K562 (cell line): Measurements from ENCODE around the gene PLA2G15. TPM values are rescaled to one million over a fixed set of nuclear protein-coding genes. Genes with fewer than 3 reads are reported as not detected.

Source experiments
- ATAC-seq: fragments of 200-7000 bp; cut with Tn5 transposase; 3 replicates; pipeline ENCODE4 v1.9.1; 2020; ENCODE audit warnings: moderate library complexity
- BruUV-seq: library from RNA; stranded (reverse); fragments of 400-500 nt; replicated peaks from 2 replicates; lab custom pipeline; 2021; lab: Mats Ljungman, UMichigan
- CTCF ChIA-PET: fragments of 300-600 bp; formaldehyde crosslinking; extraction: SDS; loops from one replicate; lab custom pipeline; 2021; ENCODE audit warnings: low intra/inter-chr PET ratio; lab: Yijun Ruan, JAX
- POLR2A ChIA-PET: fragments of 300-600, 350-650 bp; sonication (Branson Sonifier 250); formaldehyde crosslinking; extraction: SDS; loops from one replicate; lab custom pipeline; 2021; ENCODE audit warnings: antibody characterized with exemption, inconsistent platforms; lab: Yijun Ruan, JAX
- DNase-seq, 4 experiments: peaks; one replicate each; pipeline versions ENCODE4 v3.0.0 to v3.0.0-alpha.2; 2011 to 2018; ENCODE audit warnings: low spot score in 3 of 4, mixed read lengths in 3 of 4; ENCODE audit errors: extremely low read depth in 1 of 4
- FAIRE-seq: peaks from 2 replicates; lab custom pipeline; 2011; peaks lifted over from hg19 to GRCh38; lab: Jason Lieb, UNC
- H2AFZ ChIP-seq: 2 replicates; pipeline ENCODE4 v1.6.0; 2011; ENCODE audit warnings: low read depth, low read length, control low read depth, inconsistent platforms
- H3K27ac ChIP-seq: fragments of 200-600 bp; 3 replicates; pipeline ENCODE4 v1.8.0; 2011; ENCODE audit warnings: low read depth, mild to moderate bottlenecking, control low read depth, inconsistent platforms, low read length, moderate library complexity, mixed read lengths; ENCODE audit errors: extremely low read depth
- H3K27me3 ChIP-seq, 2 experiments: fragments of 300-600 bp in 1 of 2; 2 replicates in 1 of 2; 3 replicates in 1 of 2; pipeline versions ENCODE4 v1.6.0 to v1.8.0; 2011; ENCODE audit warnings: inconsistent platforms in 2 of 2, low read length in 2 of 2, mild to moderate bottlenecking in 1 of 2, mixed read lengths in 1 of 2, moderate library complexity in 1 of 2; ENCODE audit not compliant: control insufficient read depth in 2 of 2, insufficient read depth in 2 of 2
- H3K36me3 ChIP-seq: fragments of 300-600 bp; 3 replicates; pipeline ENCODE4 v1.8.0; 2011; ENCODE audit warnings: mild to moderate bottlenecking, low read length, inconsistent platforms; ENCODE audit not compliant: control insufficient read depth, insufficient read depth
- H3K4me1 ChIP-seq, 2 experiments: fragments of 200-600 bp in 1 of 2; replicated peaks in 1 of 2; 2 replicates in 1 of 2; 3 replicates in 1 of 2; pipeline versions ENCODE4 v1.5.1 to v1.8.0; 2011; ENCODE audit warnings: inconsistent platforms in 2 of 2, low read length in 2 of 2, mild to moderate bottlenecking in 1 of 2, mixed read lengths in 1 of 2, moderate library complexity in 1 of 2; ENCODE audit not compliant: control insufficient read depth in 2 of 2, insufficient read depth in 2 of 2
- H3K4me2 ChIP-seq: 2 replicates; pipeline ENCODE4 v1.6.1; 2011; ENCODE audit warnings: low read length, control low read depth, inconsistent platforms, mixed read lengths; ENCODE audit not compliant: insufficient read depth
- H3K4me3 ChIP-seq: fragments of 200-600 bp; sonication (generic), shearing (Covaris generic); 2 replicates; pipeline ENCODE4 v1.5.1; 2016; ENCODE audit warnings: control low read depth, inconsistent platforms
- H3K79me2 ChIP-seq: fragments of 200-600 bp; 3 replicates; pipeline ENCODE4 v1.8.0; 2011; ENCODE audit warnings: low read length, inconsistent platforms; ENCODE audit not compliant: control insufficient read depth, insufficient read depth
- H3K9ac ChIP-seq, 2 experiments: 2 replicates each; pipeline versions ENCODE4 v1.6.0 to v1.6.1; 2011; ENCODE audit warnings: low read depth in 2 of 2, low read length in 2 of 2, control low read depth in 1 of 2, inconsistent platforms in 1 of 2, mild to moderate bottlenecking in 1 of 2, mixed read lengths in 1 of 2; ENCODE audit not compliant: insufficient read depth in 1 of 2
- H3K9me1 ChIP-seq: one replicate; pipeline ENCODE4 v1.6.0; 2011; ENCODE audit warnings: inconsistent platforms, mild to moderate bottlenecking, low read length, moderate library complexity; ENCODE audit not compliant: control insufficient read depth, insufficient read depth
- H3K9me3 ChIP-seq: replicated peaks from 2 replicates; pipeline ENCODE4 v1.5.1; 2011; ENCODE audit warnings: low read depth, low read length, inconsistent platforms; ENCODE audit not compliant: control insufficient read depth, insufficient read depth
- H4K20me1 ChIP-seq: replicated peaks from 2 replicates; pipeline ENCODE4 v1.6.1; 2011; ENCODE audit warnings: low read length, inconsistent platforms, mixed read lengths; ENCODE audit not compliant: control insufficient read depth, insufficient read depth
- NFIC ChIP-seq: fragments of 450-650 bp; IDR thresholded peaks from 2 replicates; pipeline ENCODE4 v1.6.1; 2017; ENCODE audit warnings: mild to moderate bottlenecking, inconsistent platforms
- POLR2A ChIP-seq: fragments of 450-650 bp; conservative IDR thresholded peaks from 2 replicates; pipeline ENCODE4 v1.6.1; 2016
- POLR2AphosphoS5 ChIP-seq: IDR thresholded peaks from 2 replicates; pipeline ENCODE4 v1.6.1; 2011; ENCODE audit warnings: mild to moderate bottlenecking, low read depth, low read length, moderate library complexity; ENCODE audit not compliant: control insufficient read depth, insufficient read depth
- RB1 ChIP-seq: fragments of 450-650 bp; IDR thresholded peaks from 2 replicates; pipeline ENCODE4 v1.6.1; 2017; ENCODE audit warnings: low read depth, mild to moderate bottlenecking
- WGBS: fragments of 100-300 bp; shearing (Covaris generic); methylation state at CpG from one replicate; pipeline ENCODE4 v1.1.6; 2016; ENCODE audit warnings: low coverage, mixed read lengths; ENCODE audit not compliant: insufficient coverage; ENCODE audit errors: missing lambda C conversion rate; 5-methylcytosine and 5-hydroxymethylcytosine counted together
- in situ Hi-C: fragments of 300-500 bp; cut with MboI; formaldehyde crosslinking; loops from 4 replicates; pipeline ENCODE4 v1.15.0; 2018; ENCODE audit warnings: inconsistent platforms, mixed read lengths
- intact Hi-C: fragments of 100-400 bp; cut with micrococcal nuclease; formaldehyde crosslinking; loops from 2 replicates; pipeline ENCODE4 v1.14.2; 2022
- polyA plus RNA-seq, 8 experiments: library from polyadenylated mRNA; depleted of rRNA in 4 of 8; stranded (reverse) in 5 of 8; unstranded in 3 of 8; fragments of >200 nt; fragmentation: Nextera tagmentation in 2 of 8; fragmentation: Illumina TruSeq in 1 of 8; extraction: Ambion mirVana in 2 of 8; extraction: Trizol in 1 of 8; gene quantifications; 2 replicates each; pipeline versions ENCODE4 v1.2.1 to v1.2.3, GENCODE V29; 2011 to 2014; ENCODE audit warnings: inconsistent platforms in 1 of 8, missing spikeins in 1 of 8
- total RNA-seq, 7 experiments: library from RNA; depleted of rRNA in 6 of 7; stranded (reverse); fragments of >200 nt in 6 of 7; fragmentation: Illumina TruSeq in 2 of 7; extraction: Trizol in 2 of 7; gene quantifications; 2 replicates each; pipeline versions ENCODE4 v1.2.1 to v1.2.3, GENCODE V29; 2011 to 2021; ENCODE audit warnings: low replicate concordance in 1 of 7

The PLA2G15 gene
- total and polyA plus RNA-seq, 9 of the 15 experiments (the other 6 are each of a cell fraction or from before 2014, with no cell fraction given), result 0.42 to 8.6 (median 4.8) TPM

DNA sequence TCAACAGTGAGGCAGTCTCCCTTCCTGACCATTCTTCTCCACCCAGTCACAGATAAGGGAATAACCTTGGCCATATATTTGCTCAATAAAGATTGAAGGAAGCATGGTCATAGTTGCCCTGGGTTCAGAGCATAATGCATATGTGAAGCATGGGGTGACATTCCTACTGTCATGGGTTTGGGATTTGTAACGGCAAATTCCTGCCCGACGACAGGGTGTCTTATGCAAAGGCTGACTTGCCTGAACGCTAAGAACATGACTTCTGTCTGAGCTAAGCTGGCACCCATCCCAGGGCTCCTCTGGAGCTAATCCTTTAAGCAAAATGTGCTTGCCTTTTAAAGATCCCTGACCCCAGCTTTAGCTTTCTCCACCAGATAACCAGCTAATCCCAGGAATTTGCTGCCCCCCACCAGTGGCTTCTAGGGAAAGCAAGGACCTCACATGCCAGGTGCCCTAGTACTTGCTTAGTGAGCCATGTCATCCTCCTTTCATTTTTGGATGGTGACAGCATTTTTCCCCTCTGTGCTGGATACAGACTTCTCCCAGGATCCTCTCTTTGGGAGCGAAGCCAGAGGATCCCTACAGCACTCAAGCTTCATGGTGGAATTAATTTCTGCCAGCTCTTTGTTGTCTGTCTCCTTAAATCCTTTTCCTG is 53.9 kb downstream of the PLA2G15 start:
- intact Hi-C loops (no loop called here), in situ Hi-C loops (no loop called here)
- FAIRE-seq (no peak), DNase-seq (no peak), ATAC-seq (no peak)
- TF ChIP-seq NFIC (peak; percentile 32), RB1 (no peak), POLR2A (peak; percentile 39; the same call in 1 of the 2 replicates), POLR2AphosphoS5 (0 out of 2 replicates have a peak, but pooled peaks have one; percentile 35)
- Histone ChIP-seq H3K9me3 (no peaks in the 10 kb centered on the region), H3K4me3 (no peak overlapping the region), H2AFZ (no peak overlapping the region), H4K20me1 (no peaks in the 10 kb centered on the region), H3K79me2 (no peaks in the 10 kb centered on the region), H3K9me1 (peaks cover 2% of the 10 kb centered on the region), H3K36me3 (peaks cover 97% of the 10 kb centered on the region), H3K9ac (no peak overlapping the region), H3K27me3 (no peaks in the 10 kb centered on the region), H3K4me1 (no peaks in the 10 kb centered on the region), H3K4me2 (no peak overlapping the region), H3K27ac (no peak overlapping the region; the same call in 2 of the 3 replicates)
- ChIA-PET CTCF (no interaction called here), POLR2A (interaction anchor here (0.6 to 3.9 kb wide), 10 partner anchors 8 to 363 kb away, joined by 3 to 27 read pairs (median 4); partner anchors contain the start of genes PRMT7 and SLC7A6OS)
- BruUV-seq, result no TSS peak
- 77% methylated on average over 5 of the region's 5 CpGs for WGBS
